Bone marrow (tissue), 2 donors: Measurements from ENCODE around the gene VASP.

ENCODE experiments used
- DNase-seq, 2 donors: peaks; one replicate each; lab custom pipeline; 2025; lab: John Stamatoyannopoulos, UW

The VASP gene

DNA sequence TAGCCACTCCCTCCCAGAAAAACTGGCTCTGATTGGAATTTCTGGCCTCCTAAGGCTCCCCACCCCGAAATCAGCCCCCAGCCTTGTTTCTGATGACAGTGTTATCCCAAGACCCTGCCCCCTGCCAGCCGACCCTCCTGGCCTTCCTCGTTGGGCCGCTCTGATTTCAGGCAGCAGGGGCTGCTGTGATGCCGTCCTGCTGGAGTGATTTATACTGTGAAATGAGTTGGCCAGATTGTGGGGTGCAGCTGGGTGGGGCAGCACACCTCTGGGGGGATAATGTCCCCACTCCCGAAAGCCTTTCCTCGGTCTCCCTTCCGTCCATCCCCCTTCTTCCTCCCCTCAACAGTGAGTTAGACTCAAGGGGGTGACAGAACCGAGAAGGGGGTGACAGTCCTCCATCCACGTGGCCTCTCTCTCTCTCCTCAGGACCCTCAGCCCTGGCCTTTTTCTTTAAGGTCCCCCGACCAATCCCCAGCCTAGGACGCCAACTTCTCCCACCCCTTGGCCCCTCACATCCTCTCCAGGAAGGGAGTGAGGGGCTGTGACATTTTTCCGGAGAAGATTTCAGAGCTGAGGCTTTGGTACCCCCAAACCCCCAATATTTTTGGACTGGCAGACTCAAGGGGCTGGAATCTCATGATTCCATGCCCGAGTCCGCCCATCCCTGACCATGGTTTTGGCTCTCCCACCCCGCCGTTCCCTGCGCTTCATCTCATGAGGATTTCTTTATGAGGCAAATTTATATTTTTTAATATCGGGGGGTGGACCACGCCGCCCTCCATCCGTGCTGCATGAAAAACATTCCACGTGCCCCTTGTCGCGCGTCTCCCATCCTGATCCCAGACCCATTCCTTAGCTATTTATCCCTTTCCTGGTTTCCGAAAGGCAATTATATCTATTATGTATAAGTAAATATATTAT, 33.3 kb upstream of the VASP start:
- no peak for DNase-seq

- DNase-seq = no peak
Observed at GRCh38 chr19:45474606-45475521, 32.4 kb upstream of the VASP start.

DNA sequence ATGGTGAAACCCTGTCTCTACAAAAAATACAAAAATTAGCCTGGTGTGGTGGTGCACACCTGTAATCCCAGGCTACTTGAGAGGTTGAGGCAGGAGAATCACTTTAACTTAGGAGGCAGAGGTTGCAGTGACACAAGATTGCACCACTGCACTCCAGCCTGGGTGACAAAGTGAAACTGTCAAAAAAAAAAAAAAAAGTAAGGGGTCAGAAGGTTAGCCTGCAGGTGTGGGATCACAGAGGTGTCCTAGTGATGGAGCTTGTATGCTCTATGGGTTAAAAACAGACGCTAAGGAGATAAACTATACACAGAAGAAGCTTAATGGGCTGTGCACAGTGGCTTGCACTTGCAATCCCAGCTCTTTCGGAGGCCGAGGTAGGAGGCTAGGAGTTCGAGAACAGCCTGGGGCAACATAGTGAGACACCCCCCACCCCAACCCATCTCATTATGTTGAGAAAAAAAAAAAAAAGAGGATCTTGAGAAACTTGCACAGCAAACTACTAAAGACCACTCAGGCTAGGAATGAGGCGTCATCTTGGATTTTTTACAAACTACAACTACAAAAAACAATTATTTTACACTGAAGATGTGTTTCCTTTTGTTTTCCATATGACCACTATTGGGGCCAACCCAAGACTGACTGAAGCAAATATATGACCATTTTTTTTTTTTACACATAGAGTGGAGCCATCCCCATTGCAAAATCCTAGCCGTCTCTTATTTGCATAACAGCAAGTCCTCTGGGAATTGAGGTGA, 31.6 kb upstream of the VASP start:
- DNase-seq = no peak

DNA sequence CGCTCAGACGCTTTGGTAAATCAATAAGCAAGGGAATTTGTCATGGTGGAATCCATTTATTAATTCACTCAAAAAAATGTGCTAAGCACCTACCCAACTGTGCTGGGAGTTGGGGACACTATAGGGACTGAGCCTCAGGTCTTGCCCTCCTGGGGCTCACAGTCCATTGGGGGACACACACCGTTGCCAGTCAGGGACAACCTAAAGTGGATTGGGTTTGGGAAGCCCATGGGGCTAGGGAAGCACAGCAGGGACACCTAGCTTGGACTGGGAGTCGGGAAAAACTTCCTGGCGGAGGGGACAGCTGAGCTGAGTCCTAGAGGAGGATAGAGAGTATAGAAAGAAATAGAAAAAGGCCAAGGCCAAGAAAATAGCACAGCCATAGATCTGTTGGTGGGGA, 31.0 kb upstream of the VASP start:
- no peak for DNase-seq

- no peak for DNase-seq
Observed at GRCh38 chr19:45477186-45477585, 30.1 kb upstream of the VASP start.

DNA sequence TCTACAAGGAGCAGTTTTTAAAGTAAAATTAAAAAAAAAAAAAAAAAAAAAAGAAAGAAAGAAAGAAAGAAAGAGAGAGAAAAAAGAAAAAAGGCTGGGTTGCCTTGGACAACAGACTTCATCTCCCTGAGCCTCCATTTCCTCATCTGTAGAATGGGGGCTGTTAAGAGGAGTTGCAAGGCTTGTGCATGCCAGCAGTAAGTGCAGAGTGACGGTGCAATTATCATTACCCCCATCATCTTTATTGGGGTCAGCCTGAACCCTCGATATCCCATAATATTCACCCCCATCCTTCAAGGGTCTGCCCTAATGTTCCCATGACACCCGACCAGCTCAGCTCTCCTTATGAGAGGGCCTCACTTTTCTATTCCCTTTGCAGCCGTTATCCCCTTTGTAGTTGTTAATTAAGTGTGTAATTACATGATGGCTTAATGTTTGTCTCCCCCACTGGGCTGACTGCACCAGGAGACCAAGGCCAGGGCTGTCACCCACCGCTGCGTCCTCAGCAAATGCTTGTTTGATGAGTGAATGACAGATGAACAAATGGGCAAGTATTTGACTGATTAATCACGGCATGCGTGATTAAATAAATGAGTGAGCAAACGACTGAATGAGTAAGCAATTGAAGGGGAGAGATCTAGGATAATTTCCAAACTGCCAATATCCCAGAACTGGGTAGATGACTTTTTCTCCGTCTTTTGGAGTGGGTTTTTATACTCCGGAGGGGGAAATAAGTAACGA, 29.4 kb upstream of the VASP start:
- DNase-seq = no peak

DNA sequence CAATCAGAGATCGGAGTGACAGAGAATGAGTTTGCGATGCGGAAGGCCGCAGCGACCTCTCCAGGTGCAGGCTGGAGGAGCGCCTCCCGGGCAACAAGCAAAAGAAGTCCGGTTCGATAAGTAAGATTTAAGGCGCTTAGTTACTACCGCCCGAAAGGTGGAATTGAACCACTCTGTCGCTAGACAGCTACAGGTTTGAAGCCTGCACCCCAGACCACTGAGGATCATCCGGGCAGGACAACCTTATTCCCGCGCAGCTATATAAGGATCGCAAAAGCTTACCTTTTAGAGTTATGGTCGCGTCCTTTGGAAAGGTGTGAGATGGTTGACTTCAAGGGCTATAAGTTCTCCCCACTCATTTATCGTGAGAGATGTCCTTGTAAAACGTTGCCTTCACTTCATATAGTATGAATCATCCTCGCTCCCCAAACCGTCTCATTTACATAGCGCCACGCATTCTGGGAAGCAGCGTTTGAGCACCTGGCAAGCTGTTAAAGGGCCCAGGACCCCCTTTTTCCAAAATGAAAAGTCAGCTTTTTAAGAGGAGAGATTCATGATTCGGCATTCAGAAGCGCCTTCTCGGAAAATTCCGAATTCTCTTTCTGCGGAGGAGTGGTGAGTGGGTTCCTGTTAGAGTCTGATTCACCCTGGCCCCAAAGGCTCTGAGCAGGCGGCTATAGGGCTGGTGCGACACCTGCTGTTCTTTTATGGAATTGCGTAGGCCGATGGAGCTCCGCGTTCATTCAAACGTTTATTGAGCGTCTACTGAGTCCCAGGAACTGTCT, 28.6 kb upstream of the VASP start:
- peak; percentile 68 to 80 for DNase-seq

DNA sequence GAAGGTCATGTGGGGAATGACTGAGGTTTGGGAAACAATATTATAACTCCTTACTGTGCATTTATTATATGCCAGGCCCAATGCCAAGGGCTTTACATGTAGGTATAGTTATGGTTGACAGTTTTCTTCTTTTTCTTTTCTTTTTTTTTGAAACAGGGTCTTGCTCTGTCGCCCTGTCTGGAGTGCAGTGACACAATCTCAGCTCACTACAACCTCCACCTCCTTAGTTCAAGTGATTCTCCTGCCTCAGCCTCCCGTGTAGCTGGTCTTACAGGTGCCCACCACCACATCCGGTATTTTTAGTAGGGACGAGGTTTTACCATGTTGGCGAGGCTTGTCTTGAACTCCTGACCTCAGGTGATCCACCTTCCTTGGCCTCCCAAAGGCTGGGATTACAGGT, 24.2 kb upstream of the VASP start:
- DNase-seq = no peak

DNA sequence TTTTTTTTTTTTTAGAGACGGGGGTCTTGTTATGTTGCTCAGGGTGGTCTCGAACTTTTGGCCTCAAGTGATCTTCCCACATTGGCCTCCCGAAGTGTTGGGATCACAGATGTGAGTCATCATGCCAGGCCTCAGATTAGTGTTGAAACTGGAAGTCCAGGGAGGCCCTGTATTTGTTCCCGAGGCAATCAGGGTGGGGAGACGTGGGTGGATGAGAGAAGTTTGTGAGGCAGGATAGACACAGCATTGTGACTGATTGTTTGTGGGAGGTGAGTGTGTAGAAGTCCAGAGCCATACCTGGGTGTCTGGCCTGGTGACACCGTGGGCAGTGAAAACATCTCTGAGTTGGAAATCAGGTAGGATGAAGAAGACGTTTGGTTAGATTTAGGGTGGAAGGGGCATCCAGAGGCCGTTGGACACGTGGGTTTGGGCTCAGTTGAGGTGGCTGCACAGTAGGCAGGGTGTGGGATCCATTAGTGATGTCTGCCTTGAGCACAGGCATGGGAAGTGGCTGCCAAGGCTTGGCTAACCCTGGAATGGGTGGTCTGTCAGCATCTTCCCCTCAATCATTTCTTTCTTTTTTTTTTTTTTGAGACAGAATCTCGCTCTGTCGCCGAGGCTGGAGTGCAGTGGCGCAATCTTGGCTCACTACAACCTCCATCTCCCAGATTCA, 22.9 kb upstream of the VASP start:
- no peak for DNase-seq

DNA sequence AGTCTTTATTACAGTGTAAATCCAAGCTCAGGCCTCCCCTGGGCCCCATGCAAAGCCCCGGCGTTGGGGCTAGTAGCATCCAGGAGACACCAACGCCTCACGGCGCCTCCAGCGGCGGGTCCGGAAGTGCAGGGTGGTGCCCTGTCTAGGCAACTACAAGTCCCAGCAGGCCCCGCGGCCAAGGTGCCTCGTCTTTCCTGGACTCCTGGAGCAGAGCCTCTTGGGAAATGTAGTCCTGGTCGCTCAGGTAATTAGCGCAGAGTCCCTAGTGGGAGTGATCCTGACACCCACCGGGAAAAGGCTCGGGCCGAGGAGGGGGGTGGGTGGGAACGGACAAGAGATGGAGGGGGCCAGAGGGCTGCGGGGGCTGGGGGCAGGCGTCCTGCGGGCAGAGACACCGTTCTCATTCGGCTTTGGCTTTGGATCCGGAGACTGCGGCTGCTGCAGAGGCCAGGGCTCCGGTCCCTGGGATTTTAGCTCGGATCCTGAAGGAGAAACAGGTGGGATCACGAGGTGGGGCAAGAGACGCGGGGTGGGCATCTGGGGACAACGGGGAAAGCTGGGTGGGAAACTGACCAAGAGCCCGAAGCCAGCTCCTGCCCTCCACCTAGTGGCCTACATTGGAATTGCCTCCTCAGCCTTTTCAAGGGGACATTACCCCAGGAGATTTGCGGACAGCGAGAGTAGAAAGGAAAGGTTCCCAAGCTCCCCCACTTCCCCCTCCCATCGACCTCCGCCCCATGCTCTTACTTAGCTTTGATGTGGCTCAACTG, 21.8 kb upstream of the VASP start:
- peak; percentile 92 to 95 for DNase-seq

DNA sequence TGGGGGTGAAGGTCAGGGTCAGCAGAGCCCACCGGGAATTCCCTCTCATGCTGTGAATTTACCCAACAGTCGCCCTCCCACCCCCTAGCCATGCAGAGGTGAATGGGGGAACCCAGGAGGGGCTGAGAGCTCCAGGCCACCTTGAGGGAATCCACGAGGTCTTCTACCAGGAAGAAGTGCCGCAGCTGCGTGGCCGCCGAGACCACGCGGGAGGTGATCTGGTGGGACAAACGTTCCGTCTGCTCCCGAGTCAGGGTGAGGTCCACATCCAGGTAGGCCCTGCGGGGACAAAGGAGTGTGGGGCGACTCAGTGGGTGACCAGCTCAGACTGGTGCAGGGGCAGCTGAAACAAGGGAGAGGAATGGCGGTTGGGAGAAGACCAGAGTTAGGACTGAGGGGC, 18.6 kb upstream of the VASP start:
- DNase-seq = no peak

DNA sequence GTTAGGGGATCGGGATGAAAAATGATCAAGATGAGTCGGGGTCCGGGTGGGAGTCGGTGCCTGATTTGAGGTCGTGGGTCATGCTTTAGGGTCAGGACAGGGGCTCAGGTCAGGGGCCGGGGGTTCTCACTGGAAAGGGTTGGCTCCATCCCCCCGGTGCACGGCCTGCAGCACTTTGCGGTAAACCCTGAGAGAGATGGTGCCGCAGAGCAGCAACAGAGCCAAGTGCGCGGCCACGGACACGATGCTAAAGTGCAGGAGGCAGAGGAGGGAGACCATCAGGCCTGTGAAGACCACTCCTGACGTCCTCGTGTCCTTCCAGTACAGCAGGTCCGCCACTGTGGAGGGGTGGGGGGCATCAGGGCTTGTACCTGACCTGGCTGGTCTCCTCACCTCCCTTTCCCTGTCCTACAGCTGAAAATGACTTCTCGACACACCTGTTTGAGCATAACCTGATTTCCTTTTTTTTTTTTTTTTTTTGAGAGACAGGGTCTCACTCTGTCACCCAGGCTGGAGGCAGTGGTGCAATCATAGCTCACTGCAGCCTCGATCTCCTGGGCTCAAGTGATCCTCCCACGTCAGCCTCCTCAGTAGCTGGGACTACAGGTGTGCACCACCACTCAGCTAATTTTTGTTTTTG, 17.9 kb upstream of the VASP start:
- no peak for DNase-seq

GRCh38 chr19:45492137-45492626, 15.1 kb upstream of the VASP start:
- DNase-seq = no peak

DNA sequence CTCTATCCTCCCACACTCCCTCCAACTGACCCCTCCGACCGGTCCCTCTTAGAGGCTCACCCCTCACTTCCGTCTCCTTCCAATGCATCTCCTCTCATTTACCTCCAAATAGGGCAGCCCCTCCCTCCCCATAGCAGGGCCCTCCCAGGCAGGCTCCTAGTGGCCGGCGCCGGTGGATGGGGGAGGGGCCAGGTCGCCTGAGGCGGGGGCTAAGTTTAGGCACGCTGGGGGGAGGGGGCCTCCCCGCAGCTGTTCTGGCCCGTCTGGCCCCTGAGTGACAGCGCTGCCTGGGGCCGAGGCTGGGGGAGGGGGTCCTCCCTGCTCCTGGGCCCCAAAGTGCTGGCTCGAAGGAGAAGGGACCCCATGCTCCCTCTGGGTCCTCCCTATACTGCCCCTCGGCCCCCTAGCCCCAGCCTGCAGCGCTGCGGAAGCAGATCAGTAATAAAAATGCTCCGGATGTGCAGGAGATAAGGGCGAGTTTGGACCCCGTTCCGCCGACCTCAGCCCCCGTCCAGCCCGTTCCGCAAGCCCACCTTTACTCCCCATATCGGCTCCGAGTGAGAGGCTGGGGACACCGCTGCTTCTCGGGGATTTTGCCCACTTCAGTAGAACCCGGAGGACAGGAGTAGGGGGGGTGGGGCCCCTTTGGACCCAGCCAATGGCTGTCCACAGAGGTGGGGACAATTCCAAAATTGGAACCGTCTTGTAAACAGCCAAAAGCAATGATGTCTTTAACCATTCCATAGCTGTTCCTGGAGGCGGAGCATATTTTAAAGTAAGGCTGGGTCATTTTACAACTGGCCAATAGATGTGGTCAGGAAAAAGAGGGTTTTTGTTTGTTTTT, 14.4 kb upstream of the VASP start:
- no peak for DNase-seq

- DNase-seq = no peak
Observed at GRCh38 chr19:45494261-45494916, 12.9 kb upstream of the VASP start.

DNA sequence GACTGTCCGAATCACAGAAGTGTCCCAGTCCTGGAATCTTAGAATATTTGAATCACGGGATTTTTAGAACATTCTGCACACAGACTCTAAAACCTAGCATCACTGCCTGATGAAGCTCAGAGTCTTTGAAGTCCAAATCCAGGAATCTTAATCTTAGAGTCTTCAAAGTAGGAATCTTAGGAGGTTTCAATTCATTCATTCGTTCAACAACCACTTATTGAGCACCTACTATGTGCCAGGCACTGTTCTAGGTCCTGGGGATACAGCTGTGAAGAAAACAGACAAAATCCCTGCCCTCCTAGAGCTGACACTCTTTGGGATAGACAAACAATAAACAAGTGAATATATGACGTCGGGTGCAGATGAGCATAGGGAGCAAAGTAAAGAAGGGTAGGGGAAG, 12.1 kb upstream of the VASP start:
- no peak for DNase-seq

DNA sequence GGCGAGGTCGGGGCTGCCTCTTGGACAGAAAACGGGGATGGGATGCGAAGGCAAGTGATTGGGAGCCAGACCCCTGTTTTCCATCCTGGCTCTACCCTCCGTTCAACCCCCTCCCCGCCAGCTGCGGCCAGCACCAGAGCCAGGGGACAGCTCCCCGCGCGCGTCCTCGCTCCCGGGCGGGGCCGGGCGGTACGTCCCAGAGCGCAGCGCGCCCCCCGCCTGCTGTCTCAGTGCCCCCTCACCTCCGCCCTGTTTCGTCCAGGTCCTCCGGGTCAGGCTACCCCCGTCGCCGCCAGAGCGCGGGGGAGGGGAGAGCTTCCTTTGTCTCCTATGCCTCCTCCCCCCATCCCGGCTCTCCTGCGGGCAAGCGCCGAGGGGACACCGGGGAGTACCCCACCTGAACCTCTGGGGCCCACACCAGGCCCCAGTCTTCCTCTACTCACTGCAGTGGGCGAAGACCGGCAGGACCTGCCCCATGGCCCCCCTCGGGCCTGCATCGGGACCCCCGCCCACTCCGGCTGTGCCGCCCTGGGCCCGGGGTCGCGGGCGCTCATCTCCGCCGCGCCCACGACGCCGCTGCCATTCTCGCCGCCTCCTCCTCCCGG, 10.8 kb upstream of the VASP start:
- peak in 1 of 2 donors; percentile 25 for DNase-seq
